GM23248 (cell line): ENCODE results near the gene LCN6. TPM values are rescaled to one million over a fixed set of nuclear protein-coding genes. Genes with fewer than 3 reads are reported as not detected.
A peak's percentile ranks its signal among the peaks of the same experiment; 100 is the strongest.

ENCODE experiments used
- DNase-seq: peaks from one replicate; pipeline ENCODE4 v3.0.0-alpha.2; 2015
- H2AFZ ChIP-seq: fragments of 200-600 bp; sonication (generic); 2 replicates; pipeline ENCODE4 v1.6.1; 2016; ENCODE audit warnings: antibody characterized with exemption
- H3F3A ChIP-seq: fragments of 200-600 bp; sonication (generic); 2 replicates; pipeline ENCODE4 v1.6.1; 2016; ENCODE audit warnings: mild to moderate bottlenecking, antibody characterized with exemption, mixed run types; ENCODE audit not compliant: insufficient read depth
- H3K27ac ChIP-seq: fragments of 200-600 bp; sonication (generic); 2 replicates; pipeline ENCODE4 v1.5.1; 2016; ENCODE audit warnings: mild to moderate bottlenecking
- H3K27me3 ChIP-seq: fragments of 200-600 bp; sonication (generic); replicated peaks from 2 replicates; pipeline ENCODE4 v1.6.1; 2016; ENCODE audit warnings: mild to moderate bottlenecking; ENCODE audit not compliant: insufficient read depth
- H3K36me3 ChIP-seq: fragments of 200-600 bp; sonication (generic); 2 replicates; pipeline ENCODE4 v1.6.1; 2016; ENCODE audit warnings: low read depth, mild to moderate bottlenecking
- H3K4me1 ChIP-seq: fragments of 200-600 bp; sonication (generic); 2 replicates; pipeline ENCODE4 v1.6.1; 2016; ENCODE audit warnings: mild to moderate bottlenecking; ENCODE audit not compliant: insufficient read depth
- H3K4me2 ChIP-seq: fragments of 200-600 bp; sonication (generic); one replicate; pipeline ENCODE4 v1.6.1; 2016; ENCODE audit warnings: mild to moderate bottlenecking; ENCODE audit not compliant: unreplicated experiment
- H3K4me3 ChIP-seq: fragments of 200-600 bp; sonication (generic); 2 replicates; pipeline ENCODE4 v1.5.1; 2016; ENCODE audit warnings: mild to moderate bottlenecking
- H3K79me2 ChIP-seq: fragments of 200-600 bp; sonication (generic); 2 replicates; pipeline ENCODE4 v1.6.1; 2016; ENCODE audit warnings: mild to moderate bottlenecking; ENCODE audit not compliant: insufficient read depth
- H3K9ac ChIP-seq: fragments of 200-600 bp; sonication (generic); 2 replicates; pipeline ENCODE4 v1.6.1; 2016; ENCODE audit warnings: mild to moderate bottlenecking
- H3K9me2 ChIP-seq: fragments of 200-600 bp; sonication (generic); 2 replicates; pipeline ENCODE4 v1.6.1; 2016; ENCODE audit warnings: mixed run types, mild to moderate bottlenecking, moderate library complexity; ENCODE audit not compliant: insufficient read depth
- H3K9me3 ChIP-seq: fragments of 200-600 bp; sonication (generic); one replicate; pipeline ENCODE4 v1.6.1; 2017; ENCODE audit warnings: low read depth
- H4K20me1 ChIP-seq: fragments of 200-600 bp; sonication (generic); 2 replicates; pipeline ENCODE4 v1.6.0; 2016; ENCODE audit not compliant: insufficient read depth
- EZH2 ChIP-seq: fragments of 200-600 bp; sonication (generic); IDR thresholded peaks from 2 replicates; pipeline ENCODE4 v1.6.1; 2018; ENCODE audit warnings: antibody characterized with exemption, mild to moderate bottlenecking; ENCODE audit not compliant: insufficient read depth, poor library complexity, severe bottlenecking
- EZH2phosphoT487 ChIP-seq: fragments of 200-600 bp; sonication (generic); IDR thresholded peaks from 2 replicates; pipeline ENCODE4 v1.6.1; 2018; ENCODE audit warnings: antibody characterized with exemption, moderate library complexity, mild to moderate bottlenecking, low read depth; ENCODE audit not compliant: insufficient read depth
- WGBS, 2 experiments: methylation state at CpG; one replicate each; pipeline ENCODE4 v1.1.6; 2015 to 2017; ENCODE audit warnings: low lambda C conversion rate in 2 of 2, low coverage in 1 of 2; ENCODE audit errors: missing lambda C conversion rate in 2 of 2; 5-methylcytosine and 5-hydroxymethylcytosine counted together
- in situ Hi-C: fragments of 300-500 bp; cut with MboI; formaldehyde crosslinking; loops from 2 replicates; pipeline ENCODE4 v1.15.0; 2020
- polyA plus RNA-seq: library from polyadenylated mRNA; unstranded; fragments of >200 nt; fragmentation: Nextera tagmentation; extraction: Ambion mirVana; gene quantifications from 2 replicates; pipeline ENCODE4 v1.2.1, GENCODE V29; 2016
- total RNA-seq: library from RNA; depleted of rRNA; stranded (reverse); fragments of >200 nt; shearing (Covaris generic); gene quantifications from 2 replicates; pipeline ENCODE4 v1.2.3, GENCODE V29; 2014

The LCN6 gene
- total and polyA plus RNA-seq, 2 experiments from 2014 or later, result not detected

- Histone ChIP-seq H3K4me3 (no peak overlapping the region), H4K20me1 (no peaks in the 10 kb centered on the region), H3K27me3 (no peaks in the 10 kb centered on the region), H3K4me2 (no peak overlapping the region), H3K9me3 (no peaks in the 10 kb centered on the region), H3K9ac (no peak overlapping the region), H3K4me1 (no peaks in the 10 kb centered on the region), H3F3A (peaks cover 10% of the 10 kb centered on the region), H3K9me2 (no peaks in the 10 kb centered on the region), H3K27ac (no peak overlapping the region), H3K79me2 (no peaks in the 10 kb centered on the region), H2AFZ (no peak overlapping the region), H3K36me3 (no peaks in the 10 kb centered on the region)
- in situ Hi-C loops, result no loop called here
- TF ChIP-seq EZH2phosphoT487, result no peak
- TF ChIP-seq EZH2, result no peak
- no peak for DNase-seq
- 73 to 76% methylated on average over 30 of the region's 31 CpGs for WGBS, 2 experiments
Observed at GRCh38 chr9:136753371-136754058, 5.2 kb upstream of the LCN6 start.

GRCh38 chr9:136751814-136752213, 3.5 kb upstream of the LCN6 start:
- no peaks in the 10 kb centered on the region for H3K79me2 ChIP-seq
- H3K27ac ChIP-seq, result no peak overlapping the region
- no peak overlapping the region for H2AFZ ChIP-seq
- TF ChIP-seq EZH2, result no peak
- no peak for TF ChIP-seq EZH2phosphoT487
- no peak overlapping the region for H3K4me2 ChIP-seq
- H3F3A ChIP-seq, result peaks cover 10% of the 10 kb centered on the region
- in situ Hi-C loops, result no loop called here
- no peak for DNase-seq
- no peaks in the 10 kb centered on the region for H4K20me1 ChIP-seq
- H3K27me3 ChIP-seq, result no peaks in the 10 kb centered on the region
- H3K9me3 ChIP-seq, result no peaks in the 10 kb centered on the region
- no peaks in the 10 kb centered on the region for H3K9me2 ChIP-seq
- no peaks in the 10 kb centered on the region for H3K4me1 ChIP-seq
- no peaks in the 10 kb centered on the region for H3K36me3 ChIP-seq
- H3K9ac ChIP-seq, result no peak overlapping the region
- no peak overlapping the region for H3K4me3 ChIP-seq

- Histone ChIP-seq H3F3A (peaks cover 10% of the 10 kb centered on the region), H3K79me2 (no peaks in the 10 kb centered on the region), H4K20me1 (no peaks in the 10 kb centered on the region), H3K27me3 (no peaks in the 10 kb centered on the region), H3K9ac (no peak overlapping the region), H3K4me2 (no peak overlapping the region), H2AFZ (no peak overlapping the region), H3K9me3 (no peaks in the 10 kb centered on the region), H3K4me1 (no peaks in the 10 kb centered on the region), H3K36me3 (no peaks in the 10 kb centered on the region), H3K4me3 (no peak overlapping the region), H3K27ac (no peak overlapping the region), H3K9me2 (no peaks in the 10 kb centered on the region)
- in situ Hi-C loops, result no loop called here
- DNase-seq, result no peak
- WGBS, 2 experiments, result 88 to 92% methylated on average over 1 of the region's 1 CpG
- TF ChIP-seq EZH2phosphoT487, result no peak
- TF ChIP-seq EZH2, result no peak
Observed at GRCh38 chr9:136751244-136751643, 2.9 kb upstream of the LCN6 start.

GRCh38 chr9:136750526-136750925, 2.2 kb upstream of the LCN6 start:
- DNase-seq, result peak; percentile 62
- Histone ChIP-seq H3K9ac (no peak overlapping the region), H3K79me2 (no peaks in the 10 kb centered on the region), H3K36me3 (no peaks in the 10 kb centered on the region), H3F3A (peaks cover 10% of the 10 kb centered on the region), H3K4me3 (no peak overlapping the region), H3K4me2 (no peak overlapping the region), H4K20me1 (no peaks in the 10 kb centered on the region), H2AFZ (no peak overlapping the region), H3K9me2 (no peaks in the 10 kb centered on the region), H3K27ac (no peak overlapping the region), H3K4me1 (no peaks in the 10 kb centered on the region), H3K27me3 (no peaks in the 10 kb centered on the region; the same call in 1 of the 2 replicates), H3K9me3 (no peaks in the 10 kb centered on the region)
- in situ Hi-C loops, result no loop called here
- TF ChIP-seq EZH2phosphoT487 (no peak), EZH2 (no peak)
- 0 to 6% methylated on average over 2 of the region's 2 CpGs for WGBS, 2 experiments
